ENCODE results near the gene ANKRD45. TPM values are rescaled to one million over a fixed set of nuclear protein-coding genes. Genes with fewer than 3 reads are reported as not detected.

Gene ANKRD45
- total and polyA plus RNA-seq, 2 of the 8 experiments (the other 6 are each of a cell fraction or from before 2014, with no cell fraction given), result 0.41 to 2.8 TPM

DNA sequence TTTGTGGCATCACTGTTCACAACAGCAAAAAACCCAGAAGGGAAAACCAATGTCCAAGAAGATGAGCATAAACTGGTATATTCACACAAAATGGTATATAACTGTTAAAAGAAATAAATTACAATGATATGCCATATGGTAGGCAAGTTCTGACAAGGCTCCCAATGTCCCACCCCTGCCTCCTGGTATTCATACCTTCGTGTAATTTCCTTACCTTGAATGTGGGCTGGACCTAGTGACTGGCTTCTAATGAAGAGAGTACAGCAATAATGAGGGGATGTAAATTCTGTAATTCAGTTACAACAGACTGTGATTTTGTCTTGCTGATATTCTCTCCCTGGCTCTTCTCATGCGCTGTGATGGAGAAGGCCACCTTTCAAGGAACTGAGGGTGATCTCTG is 9.3 kb downstream of the ANKRD45 start:
- no peak overlapping the region for H4K8ac ChIP-seq (ENCODE audit: extremely low read depth, insufficient read depth, low read length)
- no peak for DNase-seq (ENCODE audit: low read depth in 1 of 2, low spot score in 2 of 2)
- no peak overlapping the region for H2BK5ac ChIP-seq (ENCODE audit: low read depth, low read length)
- H3K4me3 ChIP-seq (ENCODE audit: extremely low read depth in 1 of 4, insufficient read depth in 2 of 4, low read depth in 3 of 4, low read length in 4 of 4), result no peak overlapping the region
- H3K4me1 ChIP-seq (replicated peaks in 1 of 4; ENCODE audit: control insufficient read depth in 3 of 4, insufficient read depth in 4 of 4, low read length in 3 of 4), result no peaks in the 10 kb centered on the region
- H2AK5ac ChIP-seq (ENCODE audit: low read depth, low read length), result no peak overlapping the region
- H2AFZ ChIP-seq (ENCODE audit: low read length), result no peak overlapping the region
- H2BK20ac ChIP-seq (ENCODE audit: low read length), result no peak overlapping the region
- H4K20me1 ChIP-seq (replicated peaks in 1 of 2; ENCODE audit: control insufficient read depth in 1 of 2, insufficient read depth in 2 of 2, low read length in 2 of 2), result no peaks in the 10 kb centered on the region
- no peak overlapping the region for H3K18ac ChIP-seq (ENCODE audit: extremely low read depth, low read length)
- H3K4ac ChIP-seq (replicated peaks; ENCODE audit: insufficient read length, low read depth, low read length), result no peak overlapping the region
- H4K91ac ChIP-seq (replicated peaks; ENCODE audit: insufficient read length, low read length), result no peak overlapping the region
- peaks cover 10 to 11% of the 10 kb centered on the region in 2 experiments for H3K9me3 ChIP-seq (ENCODE audit: insufficient read depth in 2 of 2, low read depth in 1 of 2, low read length in 1 of 2)
- CTCF ChIA-PET (ENCODE audit: partially characterized antibody), result interaction anchor here (1.0 to 1.1 kb wide), 3 partner anchors 13 to 230 kb away, joined by 3 to 4 read pairs (median 3); no protein-coding TSS in a partner anchor
- no peak overlapping the region for H3K23ac ChIP-seq (ENCODE audit: insufficient read length)
- no peak overlapping the region for H2BK15ac ChIP-seq (ENCODE audit: low read length)
- peaks cover 0 to 29% (median 0%) of the 10 kb centered on the region in 4 experiments; a peak in 3 of 8 replicates for H3K36me3 ChIP-seq (ENCODE audit: control insufficient read depth in 2 of 4, insufficient read depth in 4 of 4, low read length in 3 of 4)
- no peak overlapping the region for H2BK12ac ChIP-seq (ENCODE audit: low read depth, low read length)
- TF ChIP-seq SIX5 (IDR thresholded peaks at IDR 0.05; ENCODE audit: low read depth, low read length), result no peak
- no peak for TF ChIP-seq SP2 (IDR thresholded peaks at IDR 0.05; ENCODE audit: low read length)
- TF ChIP-seq TCF12 (IDR thresholded peaks at IDR 0.05; ENCODE audit: low read depth, low read length), result no peak
- FAIRE-seq, result no peak
- no peak overlapping the region for H3K56ac ChIP-seq (replicated peaks; ENCODE audit: insufficient read length, low read depth, low read length)
- no peak overlapping the region for H3K14ac ChIP-seq (ENCODE audit: insufficient read length)
- H3K79me2 ChIP-seq (ENCODE audit: control insufficient read depth in 1 of 2, insufficient read depth in 2 of 2, low read length in 2 of 2), result peaks cover 0 to 9% of the 10 kb centered on the region in 2 experiments; a peak in 2 of 4 replicates
- POLR2A ChIA-PET (ENCODE audit: partially characterized antibody), result interaction anchor here (1.1 kb wide), 1 partner anchor 13 kb away, joined by 3 read pairs; no protein-coding TSS in a partner anchor
- no peak overlapping the region for H2BK120ac ChIP-seq (replicated peaks; ENCODE audit: low read depth, low read length)
- H3K4me2 ChIP-seq (ENCODE audit: insufficient read depth in 1 of 2, low read depth in 2 of 2, low read length in 2 of 2), result no peak overlapping the region
- H3K23me2 ChIP-seq (ENCODE audit: low read depth, low read length), result peaks cover 2% of the 10 kb centered on the region; the same call in 1 of the 2 replicates
- 94% methylated on average over 2 of the region's 2 CpGs; no CpG with 5 or more reads in 1 of the 2 experiments for WGBS, 2 experiments (ENCODE audit: extremely low coverage in 1 of 2, insufficient coverage in 1 of 2, insufficient read length in 1 of 2, insufficient replicate concordance in 2 of 2, low coverage in 1 of 2, low lambda C conversion rate in 2 of 2, missing lambda C conversion rate in 1 of 2)
- no peak overlapping the region for H3K9ac ChIP-seq (replicated peaks in 1 of 4; ENCODE audit: extremely low read depth in 1 of 4, low read depth in 3 of 4, low read length in 3 of 4)
- H3K27ac ChIP-seq (ENCODE audit: low read depth, low read length), result no peak overlapping the region
- H3K27me3 ChIP-seq (replicated peaks in 1 of 4; ENCODE audit: control insufficient read depth in 3 of 4, extremely low read depth in 1 of 4, insufficient read depth in 3 of 4, low read length in 3 of 4), result no peaks in the 10 kb centered on the region
- no peaks in the 10 kb centered on the region for H3K79me1 ChIP-seq (ENCODE audit: low read depth, low read length)
- H4K5ac ChIP-seq (ENCODE audit: insufficient read length, low read depth, low read length), result no peak overlapping the region
